HG03025 (cell line): Measurements from ENCODE around the gene KPNA1.

Experiments used
- ATAC-seq: cut with Tn5 transposase; IDR thresholded peaks from one replicate; pipeline ENCODE4 v1.9.1; 2021; ENCODE audit warnings: mild to moderate bottlenecking, moderate library complexity; ENCODE audit not compliant: unreplicated experiment, low FRiP score

The KPNA1 gene

DNA sequence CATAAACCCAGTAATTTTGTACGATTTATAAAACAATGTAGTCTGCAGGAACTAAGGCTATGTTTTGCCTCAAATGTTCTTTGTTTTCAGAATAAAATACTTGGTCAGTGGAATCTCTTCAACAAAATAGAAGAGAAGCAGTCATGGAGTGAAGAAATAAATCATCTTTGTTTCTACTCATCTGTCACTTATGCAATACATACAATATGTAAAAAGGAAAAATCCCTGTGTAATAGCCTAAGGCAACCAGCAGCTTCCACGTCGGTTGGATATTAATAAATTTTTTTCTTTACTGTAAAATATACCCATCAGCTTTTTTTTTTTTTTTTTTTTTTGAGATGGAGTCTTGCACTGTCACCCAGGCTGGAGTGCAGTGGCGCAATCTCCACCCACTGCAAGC, 93.6 kb downstream of the KPNA1 start:
- no peak for ATAC-seq

DNA sequence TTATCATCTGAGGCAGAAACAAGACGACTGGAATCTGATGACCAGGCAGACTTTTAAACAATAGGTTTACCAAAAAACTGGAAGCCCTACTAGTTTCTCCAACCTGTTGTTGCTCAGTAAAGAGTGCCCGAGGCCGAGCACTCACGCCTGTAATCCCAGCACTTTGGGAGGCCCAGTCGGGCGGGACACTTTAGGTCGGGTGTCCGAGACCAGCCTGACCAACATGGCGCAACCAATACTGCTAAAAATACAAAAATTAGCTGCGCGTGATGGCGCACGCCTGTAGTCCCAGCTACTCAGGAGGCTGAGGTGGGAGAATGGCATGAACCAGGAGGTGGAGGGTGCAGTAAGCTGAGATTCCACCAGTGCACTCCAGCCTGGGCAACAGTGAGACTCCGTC, 97.8 kb downstream of the KPNA1 start:
- no peak for ATAC-seq

DNA sequence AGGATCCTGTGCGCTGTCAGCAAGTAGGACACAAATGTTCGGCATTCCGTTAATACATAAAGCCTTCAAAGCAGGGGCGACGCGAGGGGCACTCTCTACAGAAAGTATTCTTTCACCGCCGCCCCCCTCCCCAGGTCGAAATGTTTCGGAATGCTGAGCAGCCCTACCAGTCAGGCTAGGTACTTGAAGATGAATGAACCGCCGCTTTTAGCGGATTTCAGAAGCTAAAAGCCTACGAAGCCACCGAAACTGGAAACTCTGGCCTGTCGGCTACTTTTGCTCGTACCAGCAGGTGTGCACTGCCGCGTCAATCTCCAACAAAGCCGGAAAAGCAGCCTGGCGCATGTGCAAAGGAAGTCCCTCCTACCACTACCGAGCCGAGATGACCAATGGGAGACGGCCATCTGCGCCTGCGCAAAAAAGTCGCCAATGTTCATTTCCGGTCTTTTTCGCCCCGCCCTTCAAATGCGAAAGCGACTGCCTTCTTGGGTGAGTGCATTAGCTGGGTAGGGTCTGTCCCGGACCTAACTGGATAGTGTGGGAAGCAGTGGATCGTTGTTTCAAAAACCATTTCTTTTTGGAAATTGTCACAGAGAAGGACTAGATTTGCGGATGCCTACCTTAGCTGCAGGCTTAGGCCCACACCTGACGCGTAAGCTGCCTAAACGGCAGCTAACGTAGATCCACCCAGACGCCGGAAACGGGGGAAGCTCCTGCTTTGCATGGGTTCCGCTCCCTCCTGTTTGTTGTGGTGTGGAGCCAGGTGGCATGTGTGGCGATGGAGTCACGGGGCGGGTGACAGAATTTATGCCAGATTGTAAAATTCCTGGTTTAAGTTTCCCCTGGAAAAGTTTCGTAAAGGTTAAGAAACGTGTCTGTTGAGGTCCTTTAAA, 98.7 kb downstream of the KPNA1 start, which contains the start of gene WDR5B:
Gene WDR5B, minus strand, starts transcription at position 301 of the 893 bp plus-strand sequence. CDS start 534 bp downstream, outside the sequence.
- ATAC-seq: peak; percentile 86

GRCh38 chr3:122415104-122415744, 99.5 kb downstream of the KPNA1 start:
- peak; percentile 53 for ATAC-seq

GRCh38 chr3:122414391-122414790, 100.3 kb downstream of the KPNA1 start:
- ATAC-seq: no peak

- no peak for ATAC-seq
Measured at GRCh38 chr3:122410639-122411038, 104.1 kb downstream of the KPNA1 start.

GRCh38 chr3:122410111-122410510, 104.6 kb downstream of the KPNA1 start:
- no peak for ATAC-seq

GRCh38 chr3:122409446-122409845, 105.3 kb downstream of the KPNA1 start:
- ATAC-seq: no peak

- ATAC-seq: no peak
Measured at GRCh38 chr3:122407946-122408345, 106.8 kb downstream of the KPNA1 start.

- ATAC-seq: no peak
Measured at GRCh38 chr3:122406198-122406597, 108.5 kb downstream of the KPNA1 start.

GRCh38 chr3:122405015-122405414, 109.7 kb downstream of the KPNA1 start:
- ATAC-seq: no peak

DNA sequence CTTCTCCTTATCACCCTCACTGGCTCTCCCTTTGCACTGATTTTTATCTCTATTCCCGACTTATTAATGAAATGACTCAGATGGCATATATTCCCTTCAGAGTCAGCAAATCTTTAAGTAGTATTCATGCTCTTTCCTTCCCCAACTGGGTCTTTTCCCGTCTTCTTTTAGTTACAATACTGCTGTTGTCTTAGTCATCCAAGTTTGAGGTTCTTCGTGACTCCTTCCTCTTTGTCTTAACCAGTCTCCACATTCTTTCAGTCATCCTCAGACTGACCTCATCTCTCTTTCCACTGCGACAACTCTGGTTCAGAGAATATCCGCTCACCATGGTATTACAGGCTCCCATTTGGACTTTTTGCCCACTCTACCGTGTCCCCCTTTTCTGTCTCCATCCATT, 111.2 kb downstream of the KPNA1 start:
- no peak for ATAC-seq

- ATAC-seq: no peak
Measured at GRCh38 chr3:122398920-122399319, 115.8 kb downstream of the KPNA1 start.

DNA sequence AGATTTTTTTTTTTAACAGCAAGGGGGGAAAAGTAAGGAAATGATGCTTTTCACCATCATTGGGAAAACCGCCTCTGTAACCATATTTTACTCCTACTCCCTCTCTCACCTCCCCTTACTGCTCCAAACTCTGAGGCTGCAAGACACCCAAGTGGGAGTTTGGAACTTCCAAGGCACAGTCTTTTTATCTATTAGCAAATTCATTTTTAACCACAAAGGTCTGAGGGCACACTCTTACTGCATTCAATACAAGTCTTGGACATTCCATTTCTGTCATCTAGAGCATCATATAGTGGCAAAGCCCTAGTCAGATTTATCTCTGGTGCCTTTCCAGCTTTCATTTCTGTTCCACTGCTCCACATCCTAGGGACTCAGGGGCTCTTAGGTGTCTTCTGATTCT, 117.5 kb downstream of the KPNA1 start:
- no peak for ATAC-seq

GRCh38 chr3:122396511-122396910, 118.2 kb downstream of the KPNA1 start:
- no peak for ATAC-seq

DNA sequence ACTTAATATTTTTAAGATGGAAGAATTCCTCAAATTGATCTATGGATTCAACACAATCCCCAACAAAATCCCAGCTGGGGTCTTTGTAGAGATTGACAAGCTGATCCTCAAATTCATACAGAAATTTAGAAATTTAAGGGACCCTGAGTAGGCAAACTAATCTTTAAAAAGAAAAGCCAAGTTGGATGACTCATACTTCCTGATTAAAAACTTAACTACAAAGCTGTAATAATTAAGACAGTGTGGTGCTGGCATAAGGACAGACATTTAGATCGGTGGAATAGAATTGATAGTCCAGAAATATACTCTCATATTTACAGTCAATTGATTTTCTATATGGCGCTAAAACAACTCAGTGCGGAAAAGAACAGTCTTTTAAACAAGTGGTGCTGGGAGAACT, 119.2 kb downstream of the KPNA1 start:
- no peak for ATAC-seq

- no peak for ATAC-seq
Measured at GRCh38 chr3:122394173-122394572, 120.6 kb downstream of the KPNA1 start.

DNA sequence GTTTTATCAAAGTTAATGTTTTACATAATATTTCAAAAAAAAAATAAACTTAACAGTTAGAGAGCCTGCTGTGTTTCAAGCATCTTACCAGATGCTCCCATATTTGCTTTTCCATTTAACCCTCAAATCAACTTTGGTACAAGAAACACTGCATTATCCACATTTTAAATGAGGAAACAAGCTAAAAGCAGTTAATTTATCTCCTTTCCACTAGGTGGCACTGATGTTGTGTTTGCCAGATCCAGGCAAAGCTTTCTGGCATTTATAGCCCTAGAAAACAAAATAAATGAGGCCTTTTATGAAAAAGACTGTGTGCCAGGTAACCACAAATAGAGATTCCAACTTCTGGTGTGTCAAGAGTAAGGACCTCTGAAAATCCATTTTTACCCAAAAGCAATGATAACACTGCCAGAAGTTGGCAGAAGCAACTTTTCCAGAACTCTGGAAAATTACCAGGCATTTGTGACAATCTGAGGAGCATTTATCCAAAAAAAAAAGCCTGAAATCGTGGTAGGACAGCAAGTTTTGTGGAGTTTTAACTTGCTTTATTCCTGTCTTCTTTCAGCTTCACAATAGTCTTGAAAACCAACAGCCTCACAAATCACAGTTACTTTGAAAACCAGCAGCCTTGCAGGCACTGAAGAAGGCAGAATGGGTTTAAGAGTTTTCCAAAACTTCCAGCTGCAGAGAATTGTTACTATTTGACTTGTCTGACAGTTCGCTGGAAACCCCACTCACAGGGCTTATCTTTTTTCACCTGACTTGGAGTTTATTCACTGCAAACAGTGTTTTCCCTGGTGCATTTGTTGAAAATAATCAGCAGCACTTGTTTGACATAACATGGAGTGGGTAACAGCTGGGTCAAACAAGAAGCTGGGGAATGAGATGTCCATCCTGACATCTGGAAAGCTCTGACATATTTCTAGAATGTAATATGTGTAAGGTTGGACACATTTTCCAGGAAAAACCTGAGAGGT, 121.6 kb downstream of the KPNA1 start:
- no peak for ATAC-seq

GRCh38 chr3:122391681-122392446, 122.9 kb downstream of the KPNA1 start:
- no peak for ATAC-seq

- ATAC-seq: no peak
Measured at GRCh38 chr3:122390665-122391064, 124.1 kb downstream of the KPNA1 start.
